Coronary artery (tissue), 2 donors: ENCODE data around the gene SYK.
A peak's percentile ranks its signal among the peaks of the same experiment; 100 is the strongest.

ENCODE experiments used
- DNase-seq: peaks from one replicate; pipeline ENCODE4 v3.0.0-alpha.2; 2017; ENCODE audit warnings: low spot score
- H3K27ac ChIP-seq, 2 donors: fragments of 200-600 bp; sonication (generic); one replicate each; pipeline ENCODE4 v1.5.1; 2016 to 2019
- H3K4me3 ChIP-seq: fragments of 200-600 bp; sonication (generic); 2 replicates; pipeline ENCODE4 v1.5.1; 2016; ENCODE audit warnings: mild to moderate bottlenecking, moderate library complexity
- CTCF ChIP-seq: fragments of 200-600 bp; sonication (generic); IDR thresholded peaks from one replicate; pipeline ENCODE4 v1.5.1; 2019; ENCODE audit warnings: antibody characterized with exemption

Gene SYK

GRCh38 chr9:90894986-90895687, 93.5 kb downstream of the SYK start:
- no peak for DNase-seq
- no peak overlapping the region for H3K27ac ChIP-seq
- TF ChIP-seq CTCF: no peak
- no peak overlapping the region for H3K4me3 ChIP-seq

- Histone ChIP-seq H3K4me3 (no peak overlapping the region), H3K27ac (no peak overlapping the region)
- DNase-seq: no peak
- TF ChIP-seq CTCF: no peak
Observed at GRCh38 chr9:90895786-90896185, 94.2 kb downstream of the SYK start.

- TF ChIP-seq CTCF: no peak
- H3K4me3 ChIP-seq: no peak overlapping the region
- peak; percentile 17 for DNase-seq
Observed at GRCh38 chr9:90896231-90896630, 94.6 kb downstream of the SYK start.

GRCh38 chr9:90898228-90898627, 96.6 kb downstream of the SYK start:
- DNase-seq: no peak
- no peak overlapping the region for H3K27ac ChIP-seq

More at GRCh38 chr9:90896231-90896630, 94.6 kb downstream of the SYK start:
- no peak overlapping the region for H3K27ac ChIP-seq

GRCh38 chr9:90899287-90899686, 97.7 kb downstream of the SYK start:
- Histone ChIP-seq H3K27ac (no peak overlapping the region), H3K4me3 (no peak overlapping the region)
- DNase-seq: peak; percentile 9
- TF ChIP-seq CTCF: no peak

More at GRCh38 chr9:90898228-90898627, 96.6 kb downstream of the SYK start:
- H3K4me3 ChIP-seq: no peak overlapping the region
- TF ChIP-seq CTCF: no peak

GRCh38 chr9:90900130-90900529, 98.5 kb downstream of the SYK start:
- no peak for DNase-seq
- no peak for TF ChIP-seq CTCF
- Histone ChIP-seq H3K27ac (no peak overlapping the region), H3K4me3 (no peak overlapping the region)

- no peak for DNase-seq
- Histone ChIP-seq H3K27ac (no peak overlapping the region), H3K4me3 (no peak overlapping the region)
- TF ChIP-seq CTCF: no peak
Observed at GRCh38 chr9:90901933-90902332, 100.3 kb downstream of the SYK start.
